ENCODE results near the gene HACE1.

The HACE1 gene

GRCh38 chr6:104713982-104714381, 145.7 kb downstream of the HACE1 start:
- TF ChIP-seq EP300 (IDR thresholded peaks at IDR 0.05; ENCODE audit: borderline replicate concordance), result no peak
- no peak for TF ChIP-seq ZBTB7A (IDR thresholded peaks at IDR 0.05; ENCODE audit: low read depth)
- TF ChIP-seq REST (IDR thresholded peaks at IDR 0.05; ENCODE audit: low read depth), result no peak
- TF ChIP-seq CEBPB (IDR thresholded peaks at IDR 0.05), result no peak
- TF ChIP-seq NFIC (IDR thresholded peaks at IDR 0.05), result no peak
- no peak for TF ChIP-seq CREB1 (IDR thresholded peaks at IDR 0.05; ENCODE audit: low read depth)

- TF ChIP-seq EP300 (IDR thresholded peaks at IDR 0.05; ENCODE audit: borderline replicate concordance) (no peak), TCF12 (IDR thresholded peaks at IDR 0.05; ENCODE audit: low read depth) (no peak), MAX (IDR thresholded peaks at IDR 0.05) (no peak), REST (IDR thresholded peaks at IDR 0.05; ENCODE audit: low read depth) (no peak), YY1 (IDR thresholded peaks at IDR 0.05; ENCODE audit: low read depth) (no peak), CEBPB (IDR thresholded peaks at IDR 0.05) (no peak), FOXM1 (IDR thresholded peaks at IDR 0.05; ENCODE audit: borderline replicate concordance, low read depth) (no peak), RAD21 (IDR thresholded peaks at IDR 0.05; ENCODE audit: low read depth) (no peak), TEAD4 (IDR thresholded peaks at IDR 0.05) (no peak), TAF1 (IDR thresholded peaks at IDR 0.05; ENCODE audit: low read depth) (no peak), EGR1 (IDR thresholded peaks at IDR 0.05) (no peak), USF1 (IDR thresholded peaks at IDR 0.05) (no peak), NFIC (IDR thresholded peaks at IDR 0.05) (no peak), CREB1 (IDR thresholded peaks at IDR 0.05; ENCODE audit: low read depth) (no peak), ZBTB7A (IDR thresholded peaks at IDR 0.05; ENCODE audit: low read depth) (no peak)
Observed at GRCh38 chr6:104711371-104711770, 148.3 kb downstream of the HACE1 start.

GRCh38 chr6:104710543-104711335, 149.0 kb downstream of the HACE1 start:
- no peak for TF ChIP-seq RAD21 (IDR thresholded peaks at IDR 0.05; ENCODE audit: low read depth)
- no peak for TF ChIP-seq EP300 (IDR thresholded peaks at IDR 0.05; ENCODE audit: borderline replicate concordance)
- TF ChIP-seq MAX (IDR thresholded peaks at IDR 0.05), result no peak
- TF ChIP-seq ZBTB7A (IDR thresholded peaks at IDR 0.05; ENCODE audit: low read depth), result no peak
- TF ChIP-seq REST (IDR thresholded peaks at IDR 0.05; ENCODE audit: low read depth), result no peak
- TF ChIP-seq FOXM1 (IDR thresholded peaks at IDR 0.05; ENCODE audit: borderline replicate concordance, low read depth), result no peak
- no peak for TF ChIP-seq TAF1 (IDR thresholded peaks at IDR 0.05; ENCODE audit: low read depth)
- no peak for TF ChIP-seq TEAD4 (IDR thresholded peaks at IDR 0.05)

- TF ChIP-seq USF1 (IDR thresholded peaks at IDR 0.05) (no peak), CEBPB (IDR thresholded peaks at IDR 0.05) (no peak), YY1 (IDR thresholded peaks at IDR 0.05; ENCODE audit: low read depth) (no peak)
Observed at GRCh38 chr6:104705916-104706442, 153.7 kb downstream of the HACE1 start.
